Measurements from ENCODE around the gene SIK2.

SIK2 gene

GRCh38 chr11:111691741-111692140 is 89.5 kb downstream of the SIK2 start:
- H3K4me3 ChIP-seq (replicated peaks; ENCODE audit: insufficient read depth, low read length): no peak overlapping the region
- no peak for TF ChIP-seq SPI1 (IDR thresholded peaks at IDR 0.05; ENCODE audit: borderline replicate concordance, low read depth)
- TF ChIP-seq CTCF (IDR thresholded peaks at IDR 0.05; ENCODE audit: insufficient read depth, low read length): no peak
- TF ChIP-seq GABPA (IDR thresholded peaks at IDR 0.05; ENCODE audit: low read depth): no peak
- no peak for TF ChIP-seq POLR2AphosphoS5 (IDR thresholded peaks at IDR 0.05; ENCODE audit: low read depth)
- no peak for TF ChIP-seq REST (IDR thresholded peaks at IDR 0.05; ENCODE audit: insufficient replicate concordance, low read depth)
- H3K27ac ChIP-seq (replicated peaks): no peak overlapping the region
- H3K27me3 ChIP-seq (ENCODE audit: insufficient read depth, poor library complexity, severe bottlenecking): no peaks in the 10 kb centered on the region
- no peak for DNase-seq (ENCODE audit: low read depth in 1 of 2, low spot score in 1 of 2)

- H3K4me3 ChIP-seq (replicated peaks; ENCODE audit: insufficient read depth, low read length): no peak overlapping the region
- H3K27me3 ChIP-seq (ENCODE audit: insufficient read depth, poor library complexity, severe bottlenecking): no peaks in the 10 kb centered on the region
- H3K27ac ChIP-seq (replicated peaks): no peak overlapping the region
- no peak for DNase-seq (ENCODE audit: low read depth in 1 of 2, low spot score in 1 of 2)
- TF ChIP-seq REST (IDR thresholded peaks at IDR 0.05; ENCODE audit: insufficient replicate concordance, low read depth) (no peak), SPI1 (IDR thresholded peaks at IDR 0.05; ENCODE audit: borderline replicate concordance, low read depth) (no peak), CTCF (IDR thresholded peaks at IDR 0.05; ENCODE audit: insufficient read depth, low read length) (no peak), POLR2AphosphoS5 (IDR thresholded peaks at IDR 0.05; ENCODE audit: low read depth) (no peak), GABPA (IDR thresholded peaks at IDR 0.05; ENCODE audit: low read depth) (no peak)
Observed at GRCh38 chr11:111693224-111693937, 91.1 kb downstream of the SIK2 start.

- Histone ChIP-seq H3K4me3 (replicated peaks; ENCODE audit: insufficient read depth, low read length) (no peak overlapping the region), H3K27me3 (ENCODE audit: insufficient read depth, poor library complexity, severe bottlenecking) (no peaks in the 10 kb centered on the region), H3K27ac (replicated peaks) (no peak overlapping the region)
- DNase-seq (ENCODE audit: low read depth in 1 of 2, low spot score in 1 of 2): no peak
- TF ChIP-seq POLR2AphosphoS5 (IDR thresholded peaks at IDR 0.05; ENCODE audit: low read depth): no peak
- TF ChIP-seq GABPA (IDR thresholded peaks at IDR 0.05; ENCODE audit: low read depth): no peak
- TF ChIP-seq REST (IDR thresholded peaks at IDR 0.05; ENCODE audit: insufficient replicate concordance, low read depth): no peak
- TF ChIP-seq SPI1 (IDR thresholded peaks at IDR 0.05; ENCODE audit: borderline replicate concordance, low read depth): no peak
- TF ChIP-seq CTCF (IDR thresholded peaks at IDR 0.05; ENCODE audit: insufficient read depth, low read length): no peak
Observed at GRCh38 chr11:111694851-111695250, 92.6 kb downstream of the SIK2 start.
